Stimulated activated CD4-positive, alpha-beta T cell treated with anti-CD3 and anti-CD28 coated beads, TNF-alpha, amount 100 ng/mL, for 48 hours (primary cell): ENCODE data around the gene DRD3.

Source experiments
- DNase-seq, 3 donors: peaks; one replicate each; pipeline ENCODE4 v3.0.0-alpha.2; 2020; ENCODE audit warnings: low read depth in 3 of 3

The DRD3 gene

GRCh38 chr3:114179575-114179974, 723 bp upstream of the DRD3 start:
- DNase-seq = no peak

GRCh38 chr3:114176890-114177289, 2.0 kb downstream of the DRD3 start:
- DNase-seq = no peak

GRCh38 chr3:114176487-114176886, 2.4 kb downstream of the DRD3 start:
- no peak for DNase-seq

GRCh38 chr3:114175204-114175987, 3.5 kb downstream of the DRD3 start:
- DNase-seq = no peak

GRCh38 chr3:114171677-114172076, 7.2 kb downstream of the DRD3 start:
- DNase-seq = no peak

- no peak for DNase-seq
Observed at GRCh38 chr3:114168150-114168549, 10.7 kb downstream of the DRD3 start.

- no peak for DNase-seq
Observed at GRCh38 chr3:114157321-114157720, 21.5 kb downstream of the DRD3 start.

- peak in 2 of 3 donors; percentile 9 to 31 for DNase-seq
Observed at GRCh38 chr3:114155370-114155821, 23.5 kb downstream of the DRD3 start.

- no peak for DNase-seq
Observed at GRCh38 chr3:114154321-114154821, 24.5 kb downstream of the DRD3 start.

- peak; percentile 65 to 75 (median 69) for DNase-seq
Observed at GRCh38 chr3:114152519-114153151, 26.2 kb downstream of the DRD3 start.

- DNase-seq = no peak
Observed at GRCh38 chr3:114151091-114151490, 27.8 kb downstream of the DRD3 start.

- DNase-seq = no peak
Observed at GRCh38 chr3:114147251-114147650, 31.6 kb downstream of the DRD3 start.

GRCh38 chr3:114144909-114145688, 33.8 kb downstream of the DRD3 start:
- DNase-seq = peak; percentile 1 to 46 (median 31)

- no peak for DNase-seq
Observed at GRCh38 chr3:114143817-114144216, 35.0 kb downstream of the DRD3 start.

GRCh38 chr3:114139836-114140235, 39.0 kb downstream of the DRD3 start:
- no peak for DNase-seq

- no peak for DNase-seq
Observed at GRCh38 chr3:114133947-114134346, 44.9 kb downstream of the DRD3 start.

GRCh38 chr3:114132500-114132899, 46.4 kb downstream of the DRD3 start:
- DNase-seq = no peak

- DNase-seq = no peak
Observed at GRCh38 chr3:114128826-114129225, 50.0 kb downstream of the DRD3 start.

- no peak for DNase-seq
Observed at GRCh38 chr3:114128231-114128630, 50.6 kb downstream of the DRD3 start.

- no peak for DNase-seq
Observed at GRCh38 chr3:114127517-114127916, 51.3 kb downstream of the DRD3 start.

- DNase-seq = no peak
Observed at GRCh38 chr3:114126461-114126860, 52.4 kb downstream of the DRD3 start.

- DNase-seq = no peak
Observed at GRCh38 chr3:114122027-114122709, 56.7 kb downstream of the DRD3 start.
